ENCODE measurements around the gene NSFL1C.
A peak's percentile ranks its signal among the peaks of the same experiment; 100 is the strongest.
"Not testable (repeated sequence)": the region's sequence is repeated elsewhere in the genome, so short reads cannot be mapped to it uniquely, and the experiment has no call there.

The NSFL1C gene

GRCh38 chr20:1402149-1402548 lies 64.5 kb downstream of the NSFL1C start:
- no peaks in the 10 kb centered on the region for H3K36me3 ChIP-seq (ENCODE audit: control insufficient read depth in 2 of 2, insufficient read depth in 2 of 2, low read length in 2 of 2)
- H3K9ac ChIP-seq (ENCODE audit: low read length in 2 of 2): no peak overlapping the region
- H3K9me3 ChIP-seq (ENCODE audit: control insufficient read depth in 2 of 2, low read length in 2 of 2): no peaks in the 10 kb centered on the region
- no peaks in the 10 kb centered on the region for H3K4me1 ChIP-seq (ENCODE audit: control insufficient read depth, insufficient read depth, low read length)
- H3K27me3 ChIP-seq (ENCODE audit: control insufficient read depth in 1 of 2, insufficient read depth in 2 of 2, low read length in 2 of 2): peaks cover 6 to 10% of the 10 kb centered on the region in 2 donors
- H3K27ac ChIP-seq (ENCODE audit: low read length): no peak overlapping the region
- no peak overlapping the region for H3K4me3 ChIP-seq (ENCODE audit: low read length in 2 of 2)

GRCh38 chr20:1401451-1401907 lies 65.2 kb downstream of the NSFL1C start:
- Histone ChIP-seq H3K27ac (ENCODE audit: low read length) (no peak overlapping the region), H3K9ac (ENCODE audit: low read length in 2 of 2) (no peak overlapping the region), H3K9me3 (ENCODE audit: control insufficient read depth in 2 of 2, low read length in 2 of 2) (no peaks in the 10 kb centered on the region), H3K36me3 (ENCODE audit: control insufficient read depth in 2 of 2, insufficient read depth in 2 of 2, low read length in 2 of 2) (no peaks in the 10 kb centered on the region), H3K4me3 (ENCODE audit: low read length in 2 of 2) (no peak overlapping the region), H3K4me1 (ENCODE audit: control insufficient read depth, insufficient read depth, low read length) (no peaks in the 10 kb centered on the region), H3K27me3 (ENCODE audit: control insufficient read depth in 1 of 2, insufficient read depth in 2 of 2, low read length in 2 of 2) (peaks cover 6 to 10% of the 10 kb centered on the region in 2 donors)

- not testable (repeated sequence) for H3K4me1 ChIP-seq (ENCODE audit: control insufficient read depth, insufficient read depth, low read length); H3K9me3 ChIP-seq (ENCODE audit: control insufficient read depth in 2 of 2, low read length in 2 of 2); H3K4me3 ChIP-seq (ENCODE audit: low read length in 2 of 2); H3K9ac ChIP-seq (ENCODE audit: low read length in 2 of 2); H3K27ac ChIP-seq (ENCODE audit: low read length); H3K36me3 ChIP-seq (ENCODE audit: control insufficient read depth in 2 of 2, insufficient read depth in 2 of 2, low read length in 2 of 2)
- H3K27me3 ChIP-seq (ENCODE audit: control insufficient read depth in 1 of 2, insufficient read depth in 2 of 2, low read length in 2 of 2): peaks cover 6 to 10% of the 10 kb centered on the region in 2 donors
These were observed 66.8 kb downstream of the NSFL1C start for GRCh38 chr20:1399678-1400366.

GRCh38 chr20:1398185-1398584 lies 68.5 kb downstream of the NSFL1C start:
- H3K4me1 ChIP-seq (ENCODE audit: control insufficient read depth, insufficient read depth, low read length); H3K9ac ChIP-seq (ENCODE audit: low read length in 2 of 2); H3K9me3 ChIP-seq (ENCODE audit: control insufficient read depth in 2 of 2, low read length in 2 of 2); H3K27ac ChIP-seq (ENCODE audit: low read length); H3K4me3 ChIP-seq (ENCODE audit: low read length in 2 of 2); H3K36me3 ChIP-seq (ENCODE audit: control insufficient read depth in 2 of 2, insufficient read depth in 2 of 2, low read length in 2 of 2); H3K27me3 ChIP-seq (ENCODE audit: control insufficient read depth in 1 of 2, insufficient read depth in 2 of 2, low read length in 2 of 2): not testable (repeated sequence)

GRCh38 chr20:1397710-1398109 lies 68.9 kb downstream of the NSFL1C start:
- H3K27ac ChIP-seq (ENCODE audit: low read length): no peak overlapping the region
- no peaks in the 10 kb centered on the region for H3K9me3 ChIP-seq (ENCODE audit: control insufficient read depth in 2 of 2, low read length in 2 of 2)
- peaks cover 6 to 8% of the 10 kb centered on the region in 2 donors for H3K27me3 ChIP-seq (ENCODE audit: control insufficient read depth in 1 of 2, insufficient read depth in 2 of 2, low read length in 2 of 2)
- no peak overlapping the region for H3K4me3 ChIP-seq (ENCODE audit: low read length in 2 of 2)
- H3K36me3 ChIP-seq (ENCODE audit: control insufficient read depth in 2 of 2, insufficient read depth in 2 of 2, low read length in 2 of 2): no peaks in the 10 kb centered on the region
- H3K4me1 ChIP-seq (ENCODE audit: control insufficient read depth, insufficient read depth, low read length): peaks cover 5% of the 10 kb centered on the region
- no peak overlapping the region for H3K9ac ChIP-seq (ENCODE audit: low read length in 2 of 2)

GRCh38 chr20:1396702-1397101 lies 69.9 kb downstream of the NSFL1C start:
- peaks cover 6 to 8% of the 10 kb centered on the region in 2 donors for H3K27me3 ChIP-seq (ENCODE audit: control insufficient read depth in 1 of 2, insufficient read depth in 2 of 2, low read length in 2 of 2)
- H3K36me3 ChIP-seq (ENCODE audit: control insufficient read depth in 2 of 2, insufficient read depth in 2 of 2, low read length in 2 of 2): no peaks in the 10 kb centered on the region
- no peak overlapping the region for H3K9ac ChIP-seq (ENCODE audit: low read length in 2 of 2)
- no peaks in the 10 kb centered on the region for H3K9me3 ChIP-seq (ENCODE audit: control insufficient read depth in 2 of 2, low read length in 2 of 2)
- H3K4me3 ChIP-seq (ENCODE audit: low read length in 2 of 2): no peak overlapping the region
- H3K4me1 ChIP-seq (ENCODE audit: control insufficient read depth, insufficient read depth, low read length): peaks cover 13% of the 10 kb centered on the region
- H3K27ac ChIP-seq (ENCODE audit: low read length): no peak overlapping the region

- H3K9me3 ChIP-seq (ENCODE audit: control insufficient read depth in 2 of 2, low read length in 2 of 2): no peaks in the 10 kb centered on the region
- peaks cover 18% of the 10 kb centered on the region for H3K4me1 ChIP-seq (ENCODE audit: control insufficient read depth, insufficient read depth, low read length)
- H3K9ac ChIP-seq (ENCODE audit: low read length in 2 of 2): no peak overlapping the region
- no peak overlapping the region for H3K4me3 ChIP-seq (ENCODE audit: low read length in 2 of 2)
- H3K27ac ChIP-seq (ENCODE audit: low read length): no peak overlapping the region
- peaks cover 6 to 8% of the 10 kb centered on the region in 2 donors for H3K27me3 ChIP-seq (ENCODE audit: control insufficient read depth in 1 of 2, insufficient read depth in 2 of 2, low read length in 2 of 2)
- no peaks in the 10 kb centered on the region for H3K36me3 ChIP-seq (ENCODE audit: control insufficient read depth in 2 of 2, insufficient read depth in 2 of 2, low read length in 2 of 2)
These were observed 70.4 kb downstream of the NSFL1C start for GRCh38 chr20:1396264-1396663.

- H3K4me1 ChIP-seq (ENCODE audit: control insufficient read depth, insufficient read depth, low read length): peaks cover 31% of the 10 kb centered on the region
These were observed 72.0 kb downstream of the NSFL1C start for GRCh38 chr20:1394686-1395085.

GRCh38 chr20:1393507-1393882 lies 73.2 kb downstream of the NSFL1C start:
- Histone ChIP-seq H3K4me3 (ENCODE audit: low read length in 2 of 2) (peak overlapping the region; percentile 85 to 93), H3K4me1 (ENCODE audit: control insufficient read depth, insufficient read depth, low read length) (peaks cover 42% of the 10 kb centered on the region), H3K9ac (ENCODE audit: low read length in 2 of 2) (peak overlapping the region; percentile 56 to 95), H3K9me3 (ENCODE audit: control insufficient read depth in 2 of 2, low read length in 2 of 2) (no peaks in the 10 kb centered on the region), H3K27ac (ENCODE audit: low read length) (peak overlapping the region; percentile 62), H3K27me3 (ENCODE audit: control insufficient read depth in 1 of 2, insufficient read depth in 2 of 2, low read length in 2 of 2) (peaks cover 0 to 5% of the 10 kb centered on the region in 2 donors), H3K36me3 (ENCODE audit: control insufficient read depth in 2 of 2, insufficient read depth in 2 of 2, low read length in 2 of 2) (peaks cover 3% of the 10 kb centered on the region in 2 donors)

More at GRCh38 chr20:1394686-1395085, 72.0 kb downstream of the NSFL1C start:
- Histone ChIP-seq H3K36me3 (ENCODE audit: control insufficient read depth in 2 of 2, insufficient read depth in 2 of 2, low read length in 2 of 2) (peaks cover 0 to 2% of the 10 kb centered on the region in 2 donors), H3K9me3 (ENCODE audit: control insufficient read depth in 2 of 2, low read length in 2 of 2) (no peaks in the 10 kb centered on the region), H3K27ac (ENCODE audit: low read length) (no peak overlapping the region), H3K4me3 (ENCODE audit: low read length in 2 of 2) (no peak overlapping the region), H3K27me3 (ENCODE audit: control insufficient read depth in 1 of 2, insufficient read depth in 2 of 2, low read length in 2 of 2) (peaks cover 4 to 8% of the 10 kb centered on the region in 2 donors), H3K9ac (ENCODE audit: low read length in 2 of 2) (no peak overlapping the region)

GRCh38 chr20:1392693-1393506 lies 73.7 kb downstream of the NSFL1C start, which contains the start of gene FKBP1A:
Gene FKBP1A (minus strand): TSS chr20:1393054. CDS start chr20:1392998, 56 bp downstream.
- H3K27me3 ChIP-seq (ENCODE audit: control insufficient read depth in 1 of 2, insufficient read depth in 2 of 2, low read length in 2 of 2): peaks cover 0 to 2% of the 10 kb centered on the region in 2 donors
- H3K4me1 ChIP-seq (ENCODE audit: control insufficient read depth, insufficient read depth, low read length): peaks cover 45% of the 10 kb centered on the region
- H3K9ac ChIP-seq (ENCODE audit: low read length in 2 of 2): peak within 1 kb of the TSS; percentile 56 to 95
- H3K4me3 ChIP-seq (ENCODE audit: low read length in 2 of 2): peak within 1 kb of the TSS; percentile 85 to 93
- no peaks in the 10 kb centered on the region for H3K9me3 ChIP-seq (ENCODE audit: control insufficient read depth in 2 of 2, low read length in 2 of 2)
- H3K36me3 ChIP-seq (ENCODE audit: control insufficient read depth in 2 of 2, insufficient read depth in 2 of 2, low read length in 2 of 2): peaks cover 3 to 6% of the 10 kb centered on the region in 2 donors
- H3K27ac ChIP-seq (ENCODE audit: low read length): peak within 1 kb of the TSS; percentile 62

- Histone ChIP-seq H3K4me1 (ENCODE audit: control insufficient read depth, insufficient read depth, low read length) (peaks cover 45% of the 10 kb centered on the region), H3K36me3 (ENCODE audit: control insufficient read depth in 2 of 2, insufficient read depth in 2 of 2, low read length in 2 of 2) (peaks cover 3 to 6% of the 10 kb centered on the region in 2 donors), H3K27ac (ENCODE audit: low read length) (peak overlapping the region; percentile 62), H3K9ac (ENCODE audit: low read length in 2 of 2) (peak overlapping the region; percentile 56 to 78), H3K4me3 (ENCODE audit: low read length in 2 of 2) (peak overlapping the region; percentile 85 to 93), H3K27me3 (ENCODE audit: control insufficient read depth in 1 of 2, insufficient read depth in 2 of 2, low read length in 2 of 2) (peaks cover 0 to 2% of the 10 kb centered on the region in 2 donors), H3K9me3 (ENCODE audit: control insufficient read depth in 2 of 2, low read length in 2 of 2) (no peaks in the 10 kb centered on the region)
These were observed 74.3 kb downstream of the NSFL1C start for GRCh38 chr20:1392443-1392692.
